CD4-positive, alpha-beta T cell treated with Interferon gamma for 1 hour (primary cell): ENCODE results near the gene TNRC6C.

ENCODE experiments used
- DNase-seq: peaks from one replicate; pipeline ENCODE4 v3.0.0-alpha.2; 2020

Gene TNRC6C

GRCh38 chr17:78016852-78017251 lies 58.3 kb downstream of the TNRC6C start:
- DNase-seq, result no peak

GRCh38 chr17:78019367-78019975 lies 61.0 kb downstream of the TNRC6C start:
- DNase-seq, result no peak

- no peak for DNase-seq
Observed at GRCh38 chr17:78019976-78020716, 61.6 kb downstream of the TNRC6C start.

- DNase-seq, result no peak
Observed at GRCh38 chr17:78020717-78021108, 62.2 kb downstream of the TNRC6C start.

- DNase-seq, result no peak
Observed at GRCh38 chr17:78022425-78022824, 63.9 kb downstream of the TNRC6C start.

GRCh38 chr17:78023042-78023441 lies 64.5 kb downstream of the TNRC6C start:
- DNase-seq, result no peak

GRCh38 chr17:78026381-78026780 lies 67.9 kb downstream of the TNRC6C start:
- DNase-seq, result no peak

GRCh38 chr17:78027121-78027520 lies 68.6 kb downstream of the TNRC6C start:
- no peak for DNase-seq

GRCh38 chr17:78029697-78030096 lies 71.2 kb downstream of the TNRC6C start:
- DNase-seq, result no peak

- no peak for DNase-seq
Observed at GRCh38 chr17:78031435-78031834, 72.9 kb downstream of the TNRC6C start.

- DNase-seq, result no peak
Observed at GRCh38 chr17:78032166-78032565, 73.7 kb downstream of the TNRC6C start.

GRCh38 chr17:78034429-78035091 lies 76.1 kb downstream of the TNRC6C start:
- no peak for DNase-seq

GRCh38 chr17:78037280-78037679 lies 78.8 kb downstream of the TNRC6C start:
- DNase-seq, result no peak

- no peak for DNase-seq
Observed at GRCh38 chr17:78038748-78039288, 80.3 kb downstream of the TNRC6C start.

- no peak for DNase-seq
Observed at GRCh38 chr17:78039581-78039980, 81.1 kb downstream of the TNRC6C start.

GRCh38 chr17:78040440-78041385 lies 82.2 kb downstream of the TNRC6C start:
- peak; percentile 23 for DNase-seq

GRCh38 chr17:78041386-78042179 lies 83.1 kb downstream of the TNRC6C start:
- DNase-seq, result no peak

GRCh38 chr17:78042542-78042941 lies 84.0 kb downstream of the TNRC6C start:
- DNase-seq, result no peak

GRCh38 chr17:78043031-78043430 lies 84.5 kb downstream of the TNRC6C start:
- no peak for DNase-seq

GRCh38 chr17:78044280-78044835 lies 85.9 kb downstream of the TNRC6C start:
- no peak for DNase-seq

- DNase-seq, result no peak
Observed at GRCh38 chr17:78045316-78045715, 86.8 kb downstream of the TNRC6C start.

GRCh38 chr17:78046923-78047322 lies 88.4 kb downstream of the TNRC6C start:
- DNase-seq, result no peak
